ENCODE measurements around the gene DLD. TPM values are rescaled to one million over a fixed set of nuclear protein-coding genes. Genes with fewer than 3 reads are reported as not detected.
A peak's percentile ranks its signal among the peaks of the same experiment; 100 is the strongest.
"Not testable (repeated sequence)": the region's sequence is repeated elsewhere in the genome, so short reads cannot be mapped to it uniquely, and the experiment has no call there.

The DLD gene
- total RNA-seq, 1 donor from 2014 or later = 60.9 TPM

DNA sequence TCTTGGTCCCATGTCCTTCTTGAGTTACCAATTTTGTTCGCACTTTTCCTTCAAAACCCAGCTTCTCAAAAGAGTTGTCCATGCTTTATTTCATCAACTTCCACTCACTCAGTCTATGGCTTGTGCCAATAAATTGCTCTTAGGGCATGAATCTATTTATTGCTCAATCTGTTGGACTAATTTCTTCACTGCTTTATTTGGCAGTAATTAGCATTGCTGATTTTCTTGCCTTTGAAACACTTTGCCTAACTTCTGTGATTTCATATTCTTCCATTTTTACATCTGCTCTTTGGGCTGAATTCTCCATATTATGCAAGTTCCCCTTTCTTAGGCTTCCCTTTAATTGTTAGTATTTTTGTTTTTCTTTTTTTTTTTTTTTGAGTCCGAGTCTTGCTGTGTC, 16.8 kb downstream of the DLD start:
- intact Hi-C loops (cut with DNase I) = no loop called here
- ATAC-seq (peak; percentile 87), DNase-seq (ENCODE audit: low spot score) (no peak)

DNA sequence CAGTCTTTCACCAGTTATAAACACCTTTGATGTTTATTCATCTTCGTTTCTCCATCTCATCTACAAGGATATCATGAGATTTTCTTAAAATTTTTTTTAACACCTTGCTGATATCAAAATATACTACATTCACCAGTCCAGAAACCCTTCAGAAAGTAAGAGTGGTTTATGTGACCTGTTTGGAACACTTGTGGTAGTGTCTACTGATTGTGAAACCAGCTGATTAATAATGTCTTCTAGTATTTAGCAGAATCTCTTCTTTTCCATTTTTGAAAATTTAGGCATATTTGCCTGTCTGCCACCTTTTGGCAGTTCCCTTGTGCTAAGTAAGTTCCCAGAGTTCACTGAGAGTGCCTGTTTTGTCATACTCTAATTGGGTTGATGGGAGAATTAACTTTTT, 18.5 kb downstream of the DLD start:
- ATAC-seq (no peak), DNase-seq (ENCODE audit: low spot score) (no peak)
- intact Hi-C loops (cut with DNase I) = no loop called here

DNA sequence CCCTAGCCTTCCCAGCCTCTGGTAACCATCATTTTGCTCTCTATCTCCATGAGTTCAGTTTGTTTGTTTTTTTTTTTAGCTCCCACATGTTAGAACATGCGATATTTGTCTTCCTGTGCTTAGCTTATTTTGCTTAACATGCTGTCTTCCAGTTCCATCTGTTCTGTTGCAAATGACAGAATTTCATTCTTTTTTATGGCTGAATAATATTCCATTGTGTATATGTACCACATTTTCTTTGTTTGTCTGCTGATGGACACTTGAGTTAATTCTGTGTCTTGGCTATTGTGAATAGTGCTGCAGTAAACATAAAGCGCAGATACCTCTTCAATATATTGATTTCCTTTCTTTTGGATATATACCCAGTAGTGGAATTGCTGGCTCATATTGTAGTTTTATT, 21.0 kb downstream of the DLD start:
- ATAC-seq = no peak
- intact Hi-C loops (cut with DNase I) = no loop called here
- no peak for DNase-seq (ENCODE audit: low spot score)

DNA sequence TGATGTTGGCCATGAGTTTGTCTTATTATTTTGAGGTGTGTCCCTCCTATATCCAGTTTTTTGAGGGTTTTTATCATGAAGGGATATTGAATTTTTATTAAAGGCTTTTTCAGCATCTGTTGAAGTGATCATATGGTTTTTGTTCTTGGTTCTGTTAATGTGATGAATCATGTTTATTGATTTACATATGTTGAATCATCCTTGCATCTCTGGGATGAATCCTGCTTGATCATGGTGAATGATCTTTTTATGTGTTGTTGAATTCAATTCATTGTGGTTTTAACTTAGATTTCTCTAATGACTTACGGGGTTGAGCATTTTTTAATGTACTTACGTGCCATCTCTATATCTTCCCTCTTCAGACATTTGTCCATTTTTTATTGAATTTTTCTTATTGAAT, 22.9 kb downstream of the DLD start:
- intact Hi-C loops (cut with DNase I) = no loop called here
- no peak for DNase-seq (ENCODE audit: low spot score)
- no peak for ATAC-seq

- no peak for ATAC-seq
- no peak for DNase-seq (ENCODE audit: low spot score)
- intact Hi-C loops (cut with DNase I) = no loop called here
Observed at GRCh38 chr7:107914831-107915230, 23.8 kb downstream of the DLD start.

DNA sequence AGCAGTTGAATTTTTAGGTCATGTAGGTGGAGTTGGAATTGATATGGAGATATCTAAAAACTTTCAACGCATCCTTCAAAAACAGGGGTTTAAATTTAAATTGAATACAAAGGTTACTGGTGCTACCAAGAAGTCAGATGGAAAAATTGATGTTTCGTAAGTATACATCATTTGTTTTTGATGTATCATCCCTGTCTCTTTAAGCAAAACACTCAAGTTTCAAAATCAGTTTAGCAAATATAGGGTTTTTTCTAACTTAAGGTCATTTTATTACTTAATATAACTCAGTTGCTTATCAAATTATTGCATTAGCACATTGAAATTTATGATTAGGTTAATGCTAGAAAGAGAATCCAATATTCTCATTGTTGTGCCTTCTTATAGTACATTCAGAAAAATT, 24.6 kb downstream of the DLD start:
- no peak for ATAC-seq
- intact Hi-C loops (cut with DNase I) = no loop called here

GRCh38 chr7:107917763-107918651, 27.0 kb downstream of the DLD start:
- no peak for ATAC-seq
- intact Hi-C loops (cut with DNase I) = no loop called here
- no peak for DNase-seq (ENCODE audit: low spot score)

More for the DNA sequence above, 24.6 kb downstream of the DLD start:
- DNase-seq (ENCODE audit: low spot score) = no peak

- intact Hi-C loops (cut with DNase I) = no loop called here
- no peak for DNase-seq (ENCODE audit: low spot score)
- no peak for ATAC-seq
Observed at GRCh38 chr7:107918948-107919347, 28.0 kb downstream of the DLD start.

GRCh38 chr7:107920048-107920772, 29.2 kb downstream of the DLD start:
- no peak for DNase-seq (ENCODE audit: low spot score)
- ATAC-seq = no peak
- intact Hi-C loops (cut with DNase I) = no loop called here

DNA sequence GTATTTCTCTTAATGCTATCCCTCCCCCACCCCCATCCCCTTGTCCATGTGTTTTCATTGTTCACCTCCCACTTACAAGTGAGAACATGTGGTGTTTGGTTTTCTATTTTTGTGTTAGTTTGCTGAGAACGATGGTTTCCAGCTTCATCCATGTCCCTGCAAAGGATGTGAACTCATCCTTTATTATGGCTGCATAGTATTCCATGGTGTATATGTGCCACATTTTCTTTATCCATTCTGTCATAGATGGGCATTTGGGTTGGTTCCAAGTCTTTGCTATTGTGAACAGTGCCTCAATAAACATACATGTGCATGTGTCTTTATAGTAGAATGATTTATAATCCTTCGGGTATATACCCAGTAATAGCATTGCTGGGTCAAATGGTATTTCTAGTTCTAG, 30.8 kb downstream of the DLD start:
- DNase-seq (ENCODE audit: low spot score); ATAC-seq; intact Hi-C loops (cut with DNase I): not testable (repeated sequence)

DNA sequence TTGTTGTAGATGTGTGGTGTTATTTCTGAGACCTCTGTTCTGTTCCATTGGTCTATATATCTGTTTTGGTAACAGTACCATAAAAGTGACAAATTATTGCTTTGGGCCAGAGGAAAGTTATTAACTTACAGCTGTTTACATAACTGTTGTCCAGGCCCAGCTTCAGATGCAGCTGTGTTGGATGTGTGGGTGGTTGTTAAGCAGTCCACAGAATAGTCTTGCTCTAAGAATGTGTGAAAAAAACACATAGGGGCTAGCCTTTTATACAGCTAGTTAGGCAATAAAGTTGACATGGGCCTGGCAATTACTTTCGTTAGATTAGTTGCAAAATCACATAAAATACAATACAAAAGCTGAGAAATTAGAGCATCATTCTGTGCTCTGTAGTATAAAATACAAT, 31.9 kb downstream of the DLD start:
- ATAC-seq (peak; percentile 41), DNase-seq (ENCODE audit: low spot score) (no peak)
- intact Hi-C loops (cut with DNase I) = no loop called here

DNA sequence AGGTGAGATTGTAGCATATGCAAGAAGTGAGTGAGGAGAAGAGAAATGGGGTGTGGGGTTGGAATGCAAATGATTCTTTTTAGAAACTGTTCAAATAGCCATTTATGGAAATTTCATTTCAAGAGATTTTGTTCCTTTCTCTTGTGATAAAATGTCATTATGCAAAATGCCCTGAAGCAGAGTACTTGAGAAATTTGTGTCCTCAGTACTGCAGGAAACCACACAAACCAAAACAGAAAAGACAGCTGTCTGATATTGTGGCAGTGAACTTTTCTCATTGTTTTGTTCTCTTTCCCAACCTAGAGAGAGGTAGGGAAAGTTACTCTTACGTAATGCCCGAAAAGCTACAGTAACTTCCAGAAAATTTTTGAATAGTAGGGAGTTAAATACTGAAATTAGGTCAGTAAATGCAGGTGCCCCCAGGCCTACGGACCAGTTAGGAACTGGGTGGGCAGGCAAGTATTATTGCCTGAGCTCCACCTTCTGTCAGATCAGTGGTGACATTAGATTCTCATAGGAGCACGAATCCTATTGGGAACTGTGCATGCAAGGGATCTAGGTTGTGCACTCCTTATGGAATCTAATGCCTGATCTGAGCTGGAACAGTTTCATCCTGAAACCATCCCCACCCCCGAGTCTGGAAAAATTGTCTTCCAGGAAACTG, 34.0 kb downstream of the DLD start:
- ATAC-seq = no peak
- DNase-seq (ENCODE audit: low spot score) = no peak
- intact Hi-C loops (cut with DNase I) = no loop called here

DNA sequence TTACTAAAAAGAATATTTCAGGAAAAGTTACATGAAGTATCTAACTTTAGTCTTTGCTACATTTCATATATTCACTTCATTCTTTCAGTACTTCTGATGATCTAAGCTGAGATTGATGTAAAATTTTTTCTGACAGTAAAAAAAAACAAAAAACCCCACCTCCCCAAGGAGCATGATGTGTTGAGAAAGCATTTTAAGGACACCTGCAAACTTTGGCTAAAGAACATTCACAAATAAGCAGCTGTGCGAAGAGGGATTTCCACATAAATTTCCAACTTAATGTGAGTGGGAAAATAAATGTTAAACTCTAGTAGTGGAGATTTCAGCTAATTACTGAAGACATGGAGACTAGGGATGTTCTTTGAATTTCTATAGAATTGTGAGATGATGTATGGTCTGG, 35.5 kb downstream of the DLD start:
- peak; percentile 49 for ATAC-seq
- intact Hi-C loops (cut with DNase I) = no loop called here
- DNase-seq (ENCODE audit: low spot score) = no peak

DNA sequence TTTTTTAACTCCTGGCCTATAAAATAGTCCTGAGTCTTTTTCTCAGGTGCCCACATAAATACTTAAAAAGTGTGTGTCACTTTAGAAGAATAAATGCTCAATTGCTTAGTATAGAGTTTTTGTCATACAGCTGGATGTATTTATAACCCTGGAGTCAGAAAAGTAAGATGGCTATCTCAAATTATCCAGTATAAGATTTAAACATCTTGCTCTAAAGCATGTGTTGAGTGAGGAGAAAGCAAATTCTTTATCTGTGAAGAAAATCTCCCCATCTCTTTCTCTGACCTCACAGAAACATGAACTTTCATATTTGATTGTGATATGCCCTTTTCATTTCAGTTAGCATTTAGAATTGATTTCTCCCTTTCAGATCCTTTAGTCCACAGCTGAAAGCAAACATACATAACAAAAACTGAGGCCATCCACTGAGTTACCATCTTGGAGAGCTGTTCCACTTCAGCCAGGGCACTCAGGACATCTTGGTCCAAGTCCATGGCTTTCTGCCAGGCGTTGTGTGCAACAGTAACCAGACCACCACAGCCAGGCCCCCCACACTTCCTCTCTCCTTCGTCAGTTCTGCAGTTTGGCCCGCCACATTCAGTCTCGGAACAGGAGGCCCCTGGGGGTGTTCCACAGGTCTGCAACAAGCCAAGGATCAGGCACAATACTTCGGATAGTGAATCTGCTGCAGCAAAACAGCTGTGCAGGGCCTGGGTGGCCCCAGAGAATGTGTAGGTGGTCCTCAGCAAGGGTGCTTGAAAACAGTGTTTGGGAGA, 40.9 kb downstream of the DLD start:
- intact Hi-C loops (cut with DNase I) = no loop called here
- DNase-seq (ENCODE audit: low spot score) = no peak
- ATAC-seq = peak; percentile 56

DNA sequence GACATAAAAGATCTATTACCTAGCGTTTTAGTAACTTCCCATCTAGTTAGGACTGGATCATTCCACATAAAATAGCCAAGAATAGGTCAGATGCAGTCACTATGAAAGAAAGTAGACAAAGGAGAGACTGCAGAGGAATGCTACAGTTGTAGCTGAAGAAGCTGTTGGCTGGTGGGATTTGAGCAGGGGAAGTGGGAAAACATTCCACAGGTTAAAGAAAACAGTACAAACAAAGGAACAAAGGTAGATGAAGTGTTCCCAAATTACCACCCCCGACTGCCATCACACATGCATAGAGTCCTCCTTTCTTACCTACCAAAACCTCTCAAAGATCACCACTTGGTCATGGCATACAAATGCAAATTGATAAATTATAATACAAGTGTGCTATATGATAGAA, 41.8 kb downstream of the DLD start:
- intact Hi-C loops (cut with DNase I) = no loop called here
- ATAC-seq (no peak), DNase-seq (ENCODE audit: low spot score) (no peak)

DNA sequence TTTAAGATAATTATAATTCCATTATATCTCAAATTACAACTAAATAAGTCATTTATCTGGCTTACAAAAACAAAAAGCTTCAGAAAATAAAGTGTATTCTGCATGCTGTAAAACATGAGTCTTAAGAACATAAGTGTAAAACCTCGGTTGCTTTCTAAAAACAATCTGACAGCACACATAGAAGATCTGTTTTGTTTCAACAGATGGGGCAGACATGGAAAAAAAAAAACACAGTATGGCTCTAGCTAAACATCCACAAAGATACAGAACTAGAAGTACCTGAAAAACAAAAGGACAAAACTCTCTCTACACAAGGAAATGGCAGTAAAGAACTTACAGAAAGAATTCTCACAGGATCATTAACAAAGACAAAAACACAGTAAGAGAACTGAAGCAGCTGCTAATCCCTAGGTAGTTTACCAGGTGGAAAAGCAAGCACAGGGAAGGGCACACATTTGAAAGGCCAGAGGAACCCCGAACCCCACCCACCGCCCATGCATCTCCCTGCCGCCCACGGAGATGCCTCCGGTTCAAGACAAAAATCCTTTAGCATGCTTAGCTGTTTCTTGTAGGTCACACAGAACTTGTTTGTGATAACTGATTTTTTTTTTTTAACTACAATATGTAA, 42.5 kb downstream of the DLD start:
- no peak for ATAC-seq
- no peak for DNase-seq (ENCODE audit: low spot score)
- intact Hi-C loops (cut with DNase I) = no loop called here

DNA sequence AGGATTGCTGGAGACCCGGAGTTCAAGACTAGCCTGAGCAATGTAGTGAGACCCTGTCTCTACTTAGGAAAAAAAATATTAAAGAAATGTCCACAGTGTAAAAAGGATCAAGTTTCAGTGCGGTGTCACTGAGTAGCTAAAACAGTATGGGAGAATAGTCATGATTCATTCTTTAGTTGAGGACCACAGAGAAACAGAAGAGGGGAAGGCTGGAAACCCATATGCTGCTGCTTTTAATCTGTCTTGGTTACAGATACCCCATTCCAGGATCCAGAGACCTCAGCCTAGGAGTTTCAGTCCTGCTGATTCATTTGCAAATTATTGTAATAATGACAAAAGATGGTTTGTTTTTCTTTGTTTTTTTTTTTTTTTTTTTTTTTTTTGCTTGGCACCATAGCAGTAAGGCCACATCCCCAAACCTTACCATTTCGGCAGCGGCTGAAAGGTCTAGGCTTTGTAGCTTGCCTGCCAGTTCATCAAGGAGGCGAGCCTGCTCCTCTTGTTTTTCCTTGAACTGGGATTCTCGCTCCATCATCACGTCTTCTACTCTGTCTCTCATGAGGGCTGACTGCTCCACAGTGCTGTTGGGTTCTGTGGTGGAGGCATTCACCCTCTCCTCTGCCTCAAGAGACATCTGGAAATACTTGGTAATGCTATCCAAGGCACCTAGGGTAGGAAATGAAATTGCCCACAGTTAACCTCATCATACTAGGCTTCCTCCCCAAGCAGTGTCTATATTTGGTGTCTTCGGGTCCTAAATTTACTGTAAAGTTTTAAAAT, 44.2 kb downstream of the DLD start:
- intact Hi-C loops (cut with DNase I) = no loop called here
- no peak for DNase-seq (ENCODE audit: low spot score)
- ATAC-seq = no peak

GRCh38 chr7:107936312-107936711, 45.3 kb downstream of the DLD start:
- intact Hi-C loops (cut with DNase I) = no loop called here
- DNase-seq (ENCODE audit: low spot score) (no peak), ATAC-seq (no peak)
